NCI-H1092 (cell line): ENCODE data around the gene TTLL3.
"Not testable (repeated sequence)": the region's sequence is repeated elsewhere in the genome, so short reads cannot be mapped to it uniquely, and the experiment has no call there.

ENCODE experiments used
- DNase-seq: peaks from one replicate; lab custom pipeline; 2025; lab: John Stamatoyannopoulos, UW

TTLL3 gene

GRCh38 chr3:9843715-9844438 is 33.8 kb downstream of the TTLL3 start, which contains the start of gene RPUSD3:
Gene RPUSD3, minus strand, starts transcription at chr3:9844008. Its CDS starts 18 bp downstream, at chr3:9843990.
- DNase-seq = peak; percentile 85

- DNase-seq = no peak
Observed at GRCh38 chr3:9846231-9846630, 36.2 kb downstream of the TTLL3 start.

- DNase-seq = no peak
Observed at GRCh38 chr3:9846931-9847488, 36.9 kb downstream of the TTLL3 start.

- DNase-seq = not testable (repeated sequence)
Observed at GRCh38 chr3:9847870-9848269, 37.8 kb downstream of the TTLL3 start.

- DNase-seq = not testable (repeated sequence)
Observed at GRCh38 chr3:9848860-9849259, 38.8 kb downstream of the TTLL3 start.

- DNase-seq = not testable (repeated sequence)
Observed at GRCh38 chr3:9851383-9851782, 41.3 kb downstream of the TTLL3 start.

- DNase-seq = not testable (repeated sequence)
Observed at GRCh38 chr3:9851926-9852325, 41.9 kb downstream of the TTLL3 start.

- DNase-seq = no peak
Observed at GRCh38 chr3:9852528-9852927, 42.5 kb downstream of the TTLL3 start.

- not testable (repeated sequence) for DNase-seq
Observed at GRCh38 chr3:9854291-9854940, 44.4 kb downstream of the TTLL3 start.

- no peak for DNase-seq
Observed at GRCh38 chr3:9855594-9855993, 45.5 kb downstream of the TTLL3 start.

- no peak for DNase-seq
Observed at GRCh38 chr3:9859530-9860025, 49.5 kb downstream of the TTLL3 start.

GRCh38 chr3:9861201-9861600 is 51.1 kb downstream of the TTLL3 start:
- no peak for DNase-seq

GRCh38 chr3:9861626-9862130 is 51.6 kb downstream of the TTLL3 start:
- DNase-seq = no peak

GRCh38 chr3:9862391-9863057 is 52.5 kb downstream of the TTLL3 start:
- no peak for DNase-seq

GRCh38 chr3:9863058-9863772 is 53.2 kb downstream of the TTLL3 start:
- DNase-seq = no peak

- DNase-seq = peak; percentile 77
Observed at GRCh38 chr3:9864200-9864927, 54.3 kb downstream of the TTLL3 start.

- DNase-seq = not testable (repeated sequence)
Observed at GRCh38 chr3:9865125-9865637, 55.1 kb downstream of the TTLL3 start.

GRCh38 chr3:9866639-9867038 is 56.6 kb downstream of the TTLL3 start:
- no peak for DNase-seq

- DNase-seq = no peak
Observed at GRCh38 chr3:9867106-9867505, 57.0 kb downstream of the TTLL3 start.

GRCh38 chr3:9869955-9870354 is 59.9 kb downstream of the TTLL3 start:
- no peak for DNase-seq

GRCh38 chr3:9870978-9871377 is 60.9 kb downstream of the TTLL3 start:
- DNase-seq = no peak
